ENCODE measurements around the gene HCST.

GRCh38 chr19:35901854-35902661 lies at the start of gene HCST:
- TF ChIP-seq CTCF (conservative IDR thresholded peaks at IDR 0.05; ENCODE audit: low read depth, low read length) (no peak), EZH2 (IDR thresholded peaks at IDR 0.05; ENCODE audit: low read length, unreplicated experiment) (no peak)
